ENCODE data around the gene TMEM270.
"Not testable (repeated sequence)": the region's sequence is repeated elsewhere in the genome, so short reads cannot be mapped to it uniquely, and the experiment has no call there.

Gene TMEM270

GRCh38 chr7:73834626-73835191, 26.2 kb upstream of the TMEM270 start:
- Histone ChIP-seq H3K9me3 (ENCODE audit: control insufficient read depth in 1 of 2, low read length in 2 of 2) (no peaks in the 10 kb centered on the region), H3K27me3 (ENCODE audit: low read depth, low read length) (no peaks in the 10 kb centered on the region), H3K36me3 (ENCODE audit: control insufficient read depth in 1 of 2, insufficient read depth in 2 of 2, low read length in 2 of 2) (no peaks in the 10 kb centered on the region), H3K4me1 (ENCODE audit: control insufficient read depth in 1 of 2, insufficient read depth in 2 of 2, low read length in 2 of 2) (no peaks in the 10 kb centered on the region), H3K4me3 (ENCODE audit: low read depth in 1 of 2, low read length in 2 of 2) (no peak overlapping the region), H3K27ac (ENCODE audit: low read length) (no peak overlapping the region)

- not testable (repeated sequence) for H3K4me3 ChIP-seq (ENCODE audit: low read depth in 1 of 2, low read length in 2 of 2); H3K27ac ChIP-seq (ENCODE audit: low read length); H3K36me3 ChIP-seq (ENCODE audit: control insufficient read depth in 1 of 2, insufficient read depth in 2 of 2, low read length in 2 of 2); H3K4me1 ChIP-seq (ENCODE audit: control insufficient read depth in 1 of 2, insufficient read depth in 2 of 2, low read length in 2 of 2); H3K27me3 ChIP-seq (ENCODE audit: low read depth, low read length); H3K9me3 ChIP-seq (ENCODE audit: control insufficient read depth in 1 of 2, low read length in 2 of 2)
These were observed 23.8 kb upstream of the TMEM270 start for GRCh38 chr7:73837167-73837566.

- Histone ChIP-seq H3K9me3 (ENCODE audit: control insufficient read depth in 1 of 2, low read length in 2 of 2) (no peaks in the 10 kb centered on the region), H3K27ac (ENCODE audit: low read length) (no peak overlapping the region), H3K4me1 (ENCODE audit: control insufficient read depth in 1 of 2, insufficient read depth in 2 of 2, low read length in 2 of 2) (peaks cover 0 to 9% of the 10 kb centered on the region in 2 donors), H3K36me3 (ENCODE audit: control insufficient read depth in 1 of 2, insufficient read depth in 2 of 2, low read length in 2 of 2) (no peaks in the 10 kb centered on the region), H3K4me3 (ENCODE audit: low read depth in 1 of 2, low read length in 2 of 2) (no peak overlapping the region), H3K27me3 (ENCODE audit: low read depth, low read length) (no peaks in the 10 kb centered on the region)
These were observed 22.3 kb upstream of the TMEM270 start for GRCh38 chr7:73838642-73839041.

GRCh38 chr7:73839290-73839689, 21.7 kb upstream of the TMEM270 start:
- Histone ChIP-seq H3K4me1 (ENCODE audit: control insufficient read depth in 1 of 2, insufficient read depth in 2 of 2, low read length in 2 of 2) (peaks cover 0 to 9% of the 10 kb centered on the region in 2 donors), H3K4me3 (ENCODE audit: low read depth in 1 of 2, low read length in 2 of 2) (no peak overlapping the region), H3K9me3 (ENCODE audit: control insufficient read depth in 1 of 2, low read length in 2 of 2) (no peaks in the 10 kb centered on the region), H3K27ac (ENCODE audit: low read length) (no peak overlapping the region), H3K36me3 (ENCODE audit: control insufficient read depth in 1 of 2, insufficient read depth in 2 of 2, low read length in 2 of 2) (no peaks in the 10 kb centered on the region), H3K27me3 (ENCODE audit: low read depth, low read length) (no peaks in the 10 kb centered on the region)

- H3K27me3 ChIP-seq (ENCODE audit: low read depth, low read length) = no peaks in the 10 kb centered on the region
- H3K27ac ChIP-seq (ENCODE audit: low read length) = no peak overlapping the region
- no peaks in the 10 kb centered on the region for H3K36me3 ChIP-seq (ENCODE audit: control insufficient read depth in 1 of 2, insufficient read depth in 2 of 2, low read length in 2 of 2)
- no peaks in the 10 kb centered on the region for H3K9me3 ChIP-seq (ENCODE audit: control insufficient read depth in 1 of 2, low read length in 2 of 2)
- H3K4me3 ChIP-seq (ENCODE audit: low read depth in 1 of 2, low read length in 2 of 2) = no peak overlapping the region
- peaks cover 0 to 9% of the 10 kb centered on the region in 2 donors for H3K4me1 ChIP-seq (ENCODE audit: control insufficient read depth in 1 of 2, insufficient read depth in 2 of 2, low read length in 2 of 2)
These were observed 20.9 kb upstream of the TMEM270 start for GRCh38 chr7:73839743-73840714.

- Histone ChIP-seq H3K27ac (ENCODE audit: low read length) (no peak overlapping the region), H3K9me3 (ENCODE audit: control insufficient read depth in 1 of 2, low read length in 2 of 2) (no peaks in the 10 kb centered on the region), H3K27me3 (ENCODE audit: low read depth, low read length) (no peaks in the 10 kb centered on the region), H3K36me3 (ENCODE audit: control insufficient read depth in 1 of 2, insufficient read depth in 2 of 2, low read length in 2 of 2) (no peaks in the 10 kb centered on the region), H3K4me1 (ENCODE audit: control insufficient read depth in 1 of 2, insufficient read depth in 2 of 2, low read length in 2 of 2) (peaks cover 0 to 9% of the 10 kb centered on the region in 2 donors), H3K4me3 (ENCODE audit: low read depth in 1 of 2, low read length in 2 of 2) (no peak overlapping the region)
These were observed 20.1 kb upstream of the TMEM270 start for GRCh38 chr7:73840715-73841379.

GRCh38 chr7:73841689-73842066, 19.3 kb upstream of the TMEM270 start:
- no peaks in the 10 kb centered on the region for H3K9me3 ChIP-seq (ENCODE audit: control insufficient read depth in 1 of 2, low read length in 2 of 2)
- peak overlapping the region; percentile 63 to 80 for H3K4me3 ChIP-seq (ENCODE audit: low read depth in 1 of 2, low read length in 2 of 2)
- no peaks in the 10 kb centered on the region for H3K36me3 ChIP-seq (ENCODE audit: control insufficient read depth in 1 of 2, insufficient read depth in 2 of 2, low read length in 2 of 2)
- no peak overlapping the region for H3K27ac ChIP-seq (ENCODE audit: low read length)
- H3K4me1 ChIP-seq (ENCODE audit: control insufficient read depth in 1 of 2, insufficient read depth in 2 of 2, low read length in 2 of 2) = peaks cover 0 to 9% of the 10 kb centered on the region in 2 donors
- H3K27me3 ChIP-seq (ENCODE audit: low read depth, low read length) = no peaks in the 10 kb centered on the region

- H3K36me3 ChIP-seq (ENCODE audit: control insufficient read depth in 1 of 2, insufficient read depth in 2 of 2, low read length in 2 of 2) = no peaks in the 10 kb centered on the region
- H3K27me3 ChIP-seq (ENCODE audit: low read depth, low read length) = no peaks in the 10 kb centered on the region
- peak within 1 kb of the TSS; percentile 63 to 80 for H3K4me3 ChIP-seq (ENCODE audit: low read depth in 1 of 2, low read length in 2 of 2)
- H3K9me3 ChIP-seq (ENCODE audit: control insufficient read depth in 1 of 2, low read length in 2 of 2) = no peaks in the 10 kb centered on the region
- peak within 1 kb of the TSS; percentile 63 for H3K27ac ChIP-seq (ENCODE audit: low read length)
- peaks cover 0 to 9% of the 10 kb centered on the region in 2 donors for H3K4me1 ChIP-seq (ENCODE audit: control insufficient read depth in 1 of 2, insufficient read depth in 2 of 2, low read length in 2 of 2)
These were observed 18.6 kb upstream of the TMEM270 start, which contains the start of gene METTL27 for GRCh38 chr7:73842067-73842976. Gene METTL27 (minus strand): TSS chr7:73842516. CDS start chr7:73842140, 376 bp downstream.

- no peaks in the 10 kb centered on the region for H3K27me3 ChIP-seq (ENCODE audit: low read depth, low read length)
- no peak overlapping the region for H3K4me3 ChIP-seq (ENCODE audit: low read depth in 1 of 2, low read length in 2 of 2)
- no peak overlapping the region for H3K27ac ChIP-seq (ENCODE audit: low read length)
- peaks cover 0 to 13% of the 10 kb centered on the region in 2 donors for H3K4me1 ChIP-seq (ENCODE audit: control insufficient read depth in 1 of 2, insufficient read depth in 2 of 2, low read length in 2 of 2)
- H3K36me3 ChIP-seq (ENCODE audit: control insufficient read depth in 1 of 2, insufficient read depth in 2 of 2, low read length in 2 of 2) = no peaks in the 10 kb centered on the region
- H3K9me3 ChIP-seq (ENCODE audit: control insufficient read depth in 1 of 2, low read length in 2 of 2) = no peaks in the 10 kb centered on the region
These were observed 16.8 kb upstream of the TMEM270 start for GRCh38 chr7:73844131-73844547.

GRCh38 chr7:73844848-73845460, 16.0 kb upstream of the TMEM270 start:
- H3K4me3 ChIP-seq (ENCODE audit: low read depth in 1 of 2, low read length in 2 of 2) = no peak overlapping the region
- H3K36me3 ChIP-seq (ENCODE audit: control insufficient read depth in 1 of 2, insufficient read depth in 2 of 2, low read length in 2 of 2) = no peaks in the 10 kb centered on the region
- H3K27ac ChIP-seq (ENCODE audit: low read length) = no peak overlapping the region
- H3K27me3 ChIP-seq (ENCODE audit: low read depth, low read length) = no peaks in the 10 kb centered on the region
- H3K4me1 ChIP-seq (ENCODE audit: control insufficient read depth in 1 of 2, insufficient read depth in 2 of 2, low read length in 2 of 2) = peaks cover 0 to 13% of the 10 kb centered on the region in 2 donors
- no peaks in the 10 kb centered on the region for H3K9me3 ChIP-seq (ENCODE audit: control insufficient read depth in 1 of 2, low read length in 2 of 2)
